ENCODE measurements around the gene CLK3. TPM values are rescaled to one million over a fixed set of nuclear protein-coding genes. Genes with fewer than 3 reads are reported as not detected.

Gene CLK3
- total and polyA plus RNA-seq, 10 of the 15 experiments (the other 5 are each of a cell fraction or from before 2014, with no cell fraction given), result 3.3 to 169 (median 66.2) TPM

- H3K4me1 ChIP-seq (ENCODE audit: control insufficient read depth, insufficient read depth, low read length), result no peaks in the 10 kb centered on the region
- no peaks in the 10 kb centered on the region for H3K27me3 ChIP-seq (replicated peaks in 1 of 2; ENCODE audit: control insufficient read depth in 2 of 2, insufficient read depth in 2 of 2, low read length in 1 of 2)
- in situ Hi-C loops (cut with MboI) (no loop called here), intact Hi-C loops (cut with micrococcal nuclease; ENCODE audit: unreplicated experiment) (no loop called here)
- H3K4me3 ChIP-seq, result no peak overlapping the region
- ChIA-PET SMC1A (ENCODE audit: uncharacterized antibody, unreplicated experiment) (no interaction called here), CTCF (no interaction called here), RAD21 (ENCODE audit: unreplicated experiment) (no interaction called here), POLR2A (interaction anchor here (0.6 kb wide), 1 partner anchor 17 kb away, joined by 4 read pairs; no protein-coding TSS in a partner anchor)
- TF ChIP-seq MYB (IDR thresholded peaks at IDR 0.05; ENCODE audit: borderline replicate concordance, low read depth, low read length) (no peak), GABPA (IDR thresholded peaks at IDR 0.05; ENCODE audit: low read depth) (no peak), TARDBP (IDR thresholded peaks at IDR 0.05; ENCODE audit: borderline replicate concordance) (no peak), EP300 (IDR thresholded peaks at IDR 0.05; ENCODE audit: borderline replicate concordance in 1 of 2, control insufficient read depth in 1 of 2, low read depth in 2 of 2, low read length in 2 of 2) (no peak), SMAD5 (IDR thresholded peaks at IDR 0.05; ENCODE audit: low read depth) (no peak)
- no peaks in the 10 kb centered on the region for H3K79me2 ChIP-seq (ENCODE audit: control insufficient read depth, insufficient read depth, low read length)
- no peak overlapping the region for H2AFZ ChIP-seq (ENCODE audit: control insufficient read depth, low read depth, low read length)
- no peak overlapping the region for H3K4me2 ChIP-seq (ENCODE audit: control insufficient read depth, insufficient read depth)
- no peak for DNase-seq (ENCODE audit: low read depth, low spot score)
- FAIRE-seq, result no peak
- H3K9ac ChIP-seq (ENCODE audit: control insufficient read depth, insufficient read depth, low read length), result no peak overlapping the region
- BruUV-seq (replicated peaks), result no TSS peak
- H3K9me3 ChIP-seq (replicated peaks; ENCODE audit: control insufficient read depth, insufficient read depth, low read length), result no peaks in the 10 kb centered on the region
- no peak overlapping the region for H3K27ac ChIP-seq (ENCODE audit: control insufficient read depth, insufficient read depth)
- no peak for ATAC-seq
- peaks cover 5 to 9% of the 10 kb centered on the region in 2 experiments; a peak in 3 of 4 replicates for H3K36me3 ChIP-seq (ENCODE audit: control insufficient read depth in 2 of 2, insufficient read depth in 2 of 2, low read length in 1 of 2)
- WGBS (ENCODE audit: insufficient coverage, insufficient replicate concordance, low lambda C conversion rate, missing lambda C conversion rate), result 98% methylated on average over 4 of the region's 4 CpGs
- no peaks in the 10 kb centered on the region for H4K20me1 ChIP-seq (ENCODE audit: control insufficient read depth, insufficient read depth)
These were observed 54.0 kb downstream of the CLK3 start for GRCh38 chr15:74669627-74670026.

GRCh38 chr15:74674161-74674560 lies 58.5 kb downstream of the CLK3 start:
- CTCF ChIA-PET, result no interaction called here
- no peak for ATAC-seq

More at GRCh38 chr15:74674161-74674560, 58.5 kb downstream of the CLK3 start:
- Histone ChIP-seq H3K4me2 (ENCODE audit: control insufficient read depth, insufficient read depth) (no peak overlapping the region), H3K4me3 (no peak overlapping the region), H2AFZ (ENCODE audit: control insufficient read depth, low read depth, low read length) (no peak overlapping the region), H3K27ac (ENCODE audit: control insufficient read depth, insufficient read depth) (no peak overlapping the region), H3K27me3 (replicated peaks in 1 of 2; ENCODE audit: control insufficient read depth in 2 of 2, insufficient read depth in 2 of 2, low read length in 1 of 2) (no peaks in the 10 kb centered on the region), H3K9me3 (replicated peaks; ENCODE audit: control insufficient read depth, insufficient read depth, low read length) (no peaks in the 10 kb centered on the region), H3K36me3 (ENCODE audit: control insufficient read depth in 2 of 2, insufficient read depth in 2 of 2, low read length in 1 of 2) (peaks cover 5 to 13% of the 10 kb centered on the region in 2 experiments; a peak in 3 of 4 replicates), H3K9ac (ENCODE audit: control insufficient read depth, insufficient read depth, low read length) (no peak overlapping the region), H3K4me1 (ENCODE audit: control insufficient read depth, insufficient read depth, low read length) (no peaks in the 10 kb centered on the region), H3K79me2 (ENCODE audit: control insufficient read depth, insufficient read depth, low read length) (peaks cover 4% of the 10 kb centered on the region), H4K20me1 (ENCODE audit: control insufficient read depth, insufficient read depth) (no peaks in the 10 kb centered on the region)
- no peak for TF ChIP-seq TARDBP (IDR thresholded peaks at IDR 0.05; ENCODE audit: borderline replicate concordance)
- no peak for TF ChIP-seq ZNF622 (IDR thresholded peaks at IDR 0.05)
- no peak for TF ChIP-seq ZNF217 (IDR thresholded peaks at IDR 0.05)
- TF ChIP-seq NFYA (IDR thresholded peaks at IDR 0.05; ENCODE audit: borderline replicate concordance, low read depth, low read length), result no peak
- no peak for TF ChIP-seq CBFB (IDR thresholded peaks at IDR 0.05; ENCODE audit: low read depth)
- no peak for TF ChIP-seq MYB (IDR thresholded peaks at IDR 0.05; ENCODE audit: borderline replicate concordance, low read depth, low read length)
- TF ChIP-seq SREBF1 (IDR thresholded peaks at IDR 0.05; ENCODE audit: low read length), result no peak
- TF ChIP-seq SRF (IDR thresholded peaks at IDR 0.05; ENCODE audit: low read depth in 2 of 2, low read length in 2 of 2), result no peak
- TF ChIP-seq, protein P1, sequence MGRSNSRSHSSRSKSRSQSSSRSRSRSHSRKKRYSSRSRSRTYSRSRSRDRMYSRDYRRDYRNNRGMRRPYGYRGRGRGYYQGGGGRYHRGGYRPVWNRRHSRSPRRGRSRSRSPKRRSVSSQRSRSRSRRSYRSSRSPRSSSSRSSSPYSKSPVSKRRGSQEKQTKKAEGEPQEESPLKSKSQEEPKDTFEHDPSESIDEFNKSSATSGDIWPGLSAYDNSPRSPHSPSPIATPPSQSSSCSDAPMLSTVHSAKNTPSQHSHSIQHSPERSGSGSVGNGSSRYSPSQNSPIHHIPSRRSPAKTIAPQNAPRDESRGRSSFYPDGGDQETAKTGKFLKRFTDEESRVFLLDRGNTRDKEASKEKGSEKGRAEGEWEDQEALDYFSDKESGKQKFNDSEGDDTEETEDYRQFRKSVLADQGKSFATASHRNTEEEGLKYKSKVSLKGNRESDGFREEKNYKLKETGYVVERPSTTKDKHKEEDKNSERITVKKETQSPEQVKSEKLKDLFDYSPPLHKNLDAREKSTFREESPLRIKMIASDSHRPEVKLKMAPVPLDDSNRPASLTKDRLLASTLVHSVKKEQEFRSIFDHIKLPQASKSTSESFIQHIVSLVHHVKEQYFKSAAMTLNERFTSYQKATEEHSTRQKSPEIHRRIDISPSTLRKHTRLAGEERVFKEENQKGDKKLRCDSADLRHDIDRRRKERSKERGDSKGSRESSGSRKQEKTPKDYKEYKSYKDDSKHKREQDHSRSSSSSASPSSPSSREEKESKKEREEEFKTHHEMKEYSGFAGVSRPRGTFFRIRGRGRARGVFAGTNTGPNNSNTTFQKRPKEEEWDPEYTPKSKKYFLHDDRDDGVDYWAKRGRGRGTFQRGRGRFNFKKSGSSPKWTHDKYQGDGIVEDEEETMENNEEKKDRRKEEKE (IDR thresholded peaks at IDR 0.05), result no peak
- 95% methylated on average over 3 of the region's 3 CpGs for WGBS (ENCODE audit: insufficient coverage, insufficient replicate concordance, low lambda C conversion rate, missing lambda C conversion rate)
- ChIA-PET POLR2A (no interaction called here), SMC1A (ENCODE audit: uncharacterized antibody, unreplicated experiment) (no interaction called here), RAD21 (ENCODE audit: unreplicated experiment) (no interaction called here)
- no TSS peak for BruUV-seq (replicated peaks)
- in situ Hi-C loops (cut with MboI) (no loop called here), intact Hi-C loops (cut with micrococcal nuclease; ENCODE audit: unreplicated experiment) (no loop called here)
- DNase-seq (ENCODE audit: low read depth, low spot score), result no peak
- no peak for FAIRE-seq
